Endothelial cell of umbilical vein (primary cell): ENCODE measurements around the gene LRRC56. TPM values are rescaled to one million over a fixed set of nuclear protein-coding genes. Genes with fewer than 3 reads are reported as not detected.

Experiments
- BruUV-seq: library from RNA; stranded (reverse); fragments of 400-500 nt; replicated peaks from 2 replicates; lab custom pipeline; 2021; lab: Mats Ljungman, UMichigan
- CTCF ChIA-PET: fragments of 300-600, 350-600 bp; sonication (Branson Sonifier 250); formaldehyde crosslinking; loops from one replicate; lab custom pipeline; 2021; ENCODE audit warnings: antibody characterized with exemption, inconsistent platforms; lab: Charles Lee
- POLR2A ChIA-PET: fragments of 300-600, 350-600 bp; sonication (Branson Sonifier 250); formaldehyde crosslinking; loops from one replicate; lab custom pipeline; 2021; ENCODE audit warnings: antibody characterized with exemption, inconsistent platforms; lab: Charles Lee
- DNase-seq: peaks from one replicate; pipeline ENCODE4 v3.0.0-alpha.2; 2011; ENCODE audit warnings: low read depth, low spot score
- FAIRE-seq: peaks from 2 replicates; lab custom pipeline; 2011; peaks lifted over from hg19 to GRCh38; lab: Jason Lieb, UNC
- H2AFZ ChIP-seq: 2 replicates; pipeline ENCODE4 v1.6.0; 2012; ENCODE audit warnings: low read depth, low read length, control low read depth, inconsistent platforms
- H3K27ac ChIP-seq: 2 replicates; pipeline ENCODE4 v1.5.1; 2011; ENCODE audit warnings: low read depth, mild to moderate bottlenecking, control low read depth, low read length, moderate library complexity; ENCODE audit not compliant: insufficient read depth
- H3K27me3 ChIP-seq, 2 experiments: 2 replicates each; pipeline versions ENCODE4 v1.6.0 to v1.6.1; 2011; ENCODE audit warnings: low read length in 2 of 2, mixed read lengths in 1 of 2; ENCODE audit not compliant: control insufficient read depth in 2 of 2, insufficient read depth in 2 of 2
- H3K36me3 ChIP-seq, 2 experiments: 2 replicates in 1 of 2; 3 replicates in 1 of 2; pipeline ENCODE4 v1.5.1; 2011; ENCODE audit warnings: low read length in 2 of 2, mild to moderate bottlenecking in 1 of 2, moderate library complexity in 1 of 2; ENCODE audit not compliant: control insufficient read depth in 2 of 2, insufficient read depth in 2 of 2; ENCODE audit errors: extremely low read depth in 1 of 2
- H3K4me1 ChIP-seq: 3 replicates; pipeline ENCODE4 v1.5.1; 2011; ENCODE audit warnings: mild to moderate bottlenecking, low read length; ENCODE audit not compliant: control insufficient read depth, insufficient read depth; ENCODE audit errors: extremely low read depth
- H3K4me2 ChIP-seq: 2 replicates; pipeline ENCODE4 v1.6.1; 2011; ENCODE audit warnings: low read length, control low read depth, mixed read lengths; ENCODE audit not compliant: insufficient read depth
- H3K4me3 ChIP-seq, 3 experiments: fragments of 200-600 bp in 1 of 3; sonication (generic), shearing (Covaris generic) in 1 of 3; replicated peaks in 1 of 3; 2 replicates each; pipeline ENCODE4 v1.5.1; 2011 to 2016; ENCODE audit warnings: control low read depth in 3 of 3, low read length in 3 of 3, mild to moderate bottlenecking in 2 of 3, inconsistent platforms in 1 of 3, low read depth in 1 of 3, moderate library complexity in 1 of 3; ENCODE audit not compliant: insufficient read depth in 1 of 3
- H3K79me2 ChIP-seq: 2 replicates; pipeline ENCODE4 v1.6.0; 2012; ENCODE audit warnings: low read length, inconsistent platforms; ENCODE audit not compliant: control insufficient read depth, insufficient read depth
- H3K9ac ChIP-seq: replicated peaks from 2 replicates; pipeline ENCODE3; 2011; ENCODE audit warnings: low read length, control low read depth; ENCODE audit not compliant: insufficient read depth; ENCODE audit errors: extremely low read depth
- H3K9me1 ChIP-seq: replicated peaks from 3 replicates; pipeline ENCODE4 v1.6.0; 2011; ENCODE audit warnings: mild to moderate bottlenecking, low read length; ENCODE audit not compliant: control insufficient read depth, insufficient read depth; ENCODE audit errors: extremely low read depth
- H3K9me3 ChIP-seq: replicated peaks from 2 replicates; pipeline ENCODE4 v1.5.1; 2012; ENCODE audit warnings: low read length, inconsistent platforms; ENCODE audit not compliant: control insufficient read depth, insufficient read depth
- H4K20me1 ChIP-seq: replicated peaks from 2 replicates; pipeline ENCODE3; 2011; ENCODE audit warnings: mild to moderate bottlenecking, low read length; ENCODE audit not compliant: control insufficient read depth, insufficient read depth; ENCODE audit errors: extremely low read depth
- EZH2 ChIP-seq: IDR thresholded peaks from 2 replicates; pipeline ENCODE4 v1.6.1; 2012; ENCODE audit warnings: borderline replicate concordance, low read depth, mild to moderate bottlenecking, moderate library complexity, low read length, inconsistent platforms; ENCODE audit not compliant: severe bottlenecking
- FOS ChIP-seq: IDR thresholded peaks from 2 replicates; pipeline ENCODE4 v1.6.1; 2011; ENCODE audit warnings: mild to moderate bottlenecking, low read length, moderate library complexity, borderline replicate concordance; ENCODE audit not compliant: insufficient read depth
- JUN ChIP-seq: IDR thresholded peaks from 2 replicates; pipeline ENCODE4 v1.6.1; 2011; ENCODE audit warnings: borderline replicate concordance, low read depth; ENCODE audit not compliant: insufficient read length, insufficient read depth
- MYC ChIP-seq: IDR thresholded peaks from one replicate; pipeline ENCODE4 v1.6.1; 2011; ENCODE audit warnings: mild to moderate bottlenecking, low read depth, low read length
- POLR2A ChIP-seq: IDR thresholded peaks from 2 replicates; pipeline ENCODE4 v1.6.1; 2012; ENCODE audit warnings: low read depth, mild to moderate bottlenecking, control low read depth, low read length
- POLR2AphosphoS5 ChIP-seq: IDR thresholded peaks from 2 replicates; pipeline ENCODE4 v1.6.1; 2012; ENCODE audit warnings: low read depth, mild to moderate bottlenecking, control low read depth, low read length, moderate library complexity; ENCODE audit not compliant: insufficient read depth
- dilution Hi-C: fragments of 300-500 bp; cut with MboI; formaldehyde crosslinking; loops from one replicate; pipeline ENCODE4 v1.15.0; 2019; ENCODE audit warnings: low sequenced_read_pairs; ENCODE audit not compliant: extremely low pct_ligation_motif_present
- intact Hi-C: fragments of 100-400 bp; cut with micrococcal nuclease; formaldehyde crosslinking; loops from one replicate; pipeline ENCODE4 v1.10.0; 2022
- polyA plus RNA-seq, 4 experiments: library from polyadenylated mRNA; depleted of rRNA in 3 of 4; stranded (reverse) in 3 of 4; unstranded in 1 of 4; fragments of >200 nt; gene quantifications; 2 replicates each; pipeline versions ENCODE4 v1.2.1 to v1.2.3, GENCODE V29; 2011 to 2012; ENCODE audit warnings: missing spikeins in 1 of 4
- total RNA-seq: library from RNA; stranded (reverse); gene quantifications from 2 replicates; pipeline ENCODE4 v1.2.3, GENCODE V29; 2021
- TF ChIP-seq, protein P1 (sequence below): IDR thresholded peaks from 2 replicates; pipeline ENCODE4 v1.6.1; 2011; ENCODE audit not compliant: insufficient read depth, insufficient read length

The LRRC56 gene
- total and polyA plus RNA-seq, 2 donors (not counting 3 experiments of a cell fraction or from before 2014, with no cell fraction given) = 0.47 to 0.55 TPM

DNA sequence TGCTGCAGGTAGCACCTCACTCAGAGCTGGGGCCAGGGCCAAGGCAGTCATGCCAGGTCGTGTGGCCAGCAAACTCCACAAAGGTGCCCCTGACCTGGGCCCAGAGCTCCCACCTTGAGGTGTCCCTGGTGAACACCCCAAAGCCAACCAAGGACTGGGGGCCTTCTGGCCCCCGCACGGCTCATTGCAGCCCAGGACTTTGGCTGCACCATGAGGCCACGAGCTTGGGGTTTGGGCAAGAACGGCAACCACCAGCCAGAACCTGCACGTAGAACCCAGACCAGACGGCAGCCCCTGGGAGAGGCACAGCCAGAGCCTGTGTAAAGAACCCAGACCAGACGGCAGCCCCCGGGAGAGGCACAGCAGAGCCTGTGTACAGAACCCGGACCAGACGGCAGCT, 7.8 kb downstream of the LRRC56 start:
- Histone ChIP-seq H3K9ac (no peak overlapping the region), H2AFZ (no peak overlapping the region), H3K79me2 (no peaks in the 10 kb centered on the region), H3K9me3 (no peaks in the 10 kb centered on the region), H3K36me3 (no peaks in the 10 kb centered on the region), H3K27me3 (no peaks in the 10 kb centered on the region), H3K9me1 (no peaks in the 10 kb centered on the region), H3K4me1 (no peaks in the 10 kb centered on the region), H3K27ac (no peak overlapping the region), H4K20me1 (no peaks in the 10 kb centered on the region), H3K4me2 (no peak overlapping the region), H3K4me3 (no peak overlapping the region)
- ChIA-PET CTCF (interaction anchor here (1.9 kb wide), 1 partner anchor 10 kb away, joined by 7 read pairs; no protein-coding TSS in a partner anchor), POLR2A (no interaction called here)
- no peak for DNase-seq
- TF ChIP-seq POLR2A = no peak
- TF ChIP-seq, protein P1, sequence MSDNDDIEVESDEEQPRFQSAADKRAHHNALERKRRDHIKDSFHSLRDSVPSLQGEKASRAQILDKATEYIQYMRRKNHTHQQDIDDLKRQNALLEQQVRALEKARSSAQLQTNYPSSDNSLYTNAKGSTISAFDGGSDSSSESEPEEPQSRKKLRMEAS = no peak
- no peak for TF ChIP-seq POLR2AphosphoS5
- no peak for TF ChIP-seq EZH2
- dilution Hi-C loops = no loop called here
- intact Hi-C loops = no loop called here
- BruUV-seq = no TSS peak
- no peak for FAIRE-seq

DNA sequence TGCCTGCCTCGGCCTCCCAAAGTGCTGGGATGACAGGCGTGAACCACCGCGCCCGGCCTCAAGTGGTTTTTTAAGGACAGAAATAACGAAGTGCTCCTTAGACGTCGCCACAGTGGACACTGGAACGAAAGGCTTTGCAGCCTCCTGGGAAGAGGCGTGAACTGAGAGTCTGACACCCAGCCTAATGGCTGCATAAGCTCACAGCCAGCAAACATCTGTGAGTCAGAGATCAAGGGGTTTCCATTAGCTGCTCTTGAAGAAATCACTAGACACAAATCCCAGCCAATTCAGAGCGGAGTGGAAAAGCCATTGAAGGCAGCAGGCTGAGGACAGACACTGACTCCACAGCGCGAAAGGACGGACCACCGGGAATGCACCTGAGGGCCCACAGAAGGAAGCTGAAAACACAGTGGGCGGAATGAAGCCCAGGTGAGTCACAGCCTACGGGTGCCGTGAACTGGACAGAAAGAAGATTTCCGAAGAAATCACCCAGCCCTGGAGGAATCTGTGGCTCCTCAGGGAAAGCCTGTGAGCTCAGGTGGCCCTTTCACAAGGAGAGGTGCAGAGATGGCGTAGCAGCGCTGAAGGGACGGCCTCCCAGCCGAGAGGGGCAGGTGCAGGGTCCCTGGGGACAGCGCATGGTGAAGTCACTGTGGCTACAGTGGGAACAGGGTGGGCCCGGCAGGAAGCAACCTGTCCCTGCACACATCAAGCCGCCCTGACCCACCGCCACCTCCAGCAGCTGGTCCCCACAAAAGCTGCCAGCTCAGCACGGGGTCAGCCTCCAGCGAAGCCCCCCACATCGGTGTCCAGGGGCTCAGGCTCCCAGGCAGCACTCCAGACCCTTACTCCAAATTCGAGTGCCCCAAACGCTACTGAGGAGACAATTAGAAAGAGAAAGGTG, 11.6 kb downstream of the LRRC56 start:
- Histone ChIP-seq H3K9ac (no peak overlapping the region), H3K27ac (no peak overlapping the region), H3K27me3 (no peaks in the 10 kb centered on the region), H3K9me1 (no peaks in the 10 kb centered on the region), H3K36me3 (no peaks in the 10 kb centered on the region), H3K4me3 (no peak overlapping the region), H3K9me3 (no peaks in the 10 kb centered on the region), H4K20me1 (no peaks in the 10 kb centered on the region), H3K4me2 (no peak overlapping the region), H3K79me2 (no peaks in the 10 kb centered on the region), H2AFZ (no peak overlapping the region), H3K4me1 (no peaks in the 10 kb centered on the region)
- DNase-seq = no peak
- dilution Hi-C loops = no loop called here
- intact Hi-C loops = no loop called here
- ChIA-PET POLR2A (no interaction called here), CTCF (interaction anchor here (1.2 kb wide), 1 partner anchor 16 kb away, joined by 3 read pairs; no protein-coding TSS in a partner anchor)
- no peak for FAIRE-seq
- no TSS peak for BruUV-seq
- no peak for TF ChIP-seq FOS
- no peak for TF ChIP-seq MYC
- no peak for TF ChIP-seq JUN
- no peak for TF ChIP-seq POLR2AphosphoS5
